Suppressor macrophage treated with lipopolysaccharide for 4 hours (primary cell): Measurements from ENCODE around the gene HDAC1.
"Not testable (repeated sequence)": the region's sequence is repeated elsewhere in the genome, so short reads cannot be mapped to it uniquely, and the experiment has no call there.

Experiments used
- DNase-seq: peaks from one replicate; pipeline ENCODE4 v3.0.0-alpha.2; 2020

The HDAC1 gene

DNA sequence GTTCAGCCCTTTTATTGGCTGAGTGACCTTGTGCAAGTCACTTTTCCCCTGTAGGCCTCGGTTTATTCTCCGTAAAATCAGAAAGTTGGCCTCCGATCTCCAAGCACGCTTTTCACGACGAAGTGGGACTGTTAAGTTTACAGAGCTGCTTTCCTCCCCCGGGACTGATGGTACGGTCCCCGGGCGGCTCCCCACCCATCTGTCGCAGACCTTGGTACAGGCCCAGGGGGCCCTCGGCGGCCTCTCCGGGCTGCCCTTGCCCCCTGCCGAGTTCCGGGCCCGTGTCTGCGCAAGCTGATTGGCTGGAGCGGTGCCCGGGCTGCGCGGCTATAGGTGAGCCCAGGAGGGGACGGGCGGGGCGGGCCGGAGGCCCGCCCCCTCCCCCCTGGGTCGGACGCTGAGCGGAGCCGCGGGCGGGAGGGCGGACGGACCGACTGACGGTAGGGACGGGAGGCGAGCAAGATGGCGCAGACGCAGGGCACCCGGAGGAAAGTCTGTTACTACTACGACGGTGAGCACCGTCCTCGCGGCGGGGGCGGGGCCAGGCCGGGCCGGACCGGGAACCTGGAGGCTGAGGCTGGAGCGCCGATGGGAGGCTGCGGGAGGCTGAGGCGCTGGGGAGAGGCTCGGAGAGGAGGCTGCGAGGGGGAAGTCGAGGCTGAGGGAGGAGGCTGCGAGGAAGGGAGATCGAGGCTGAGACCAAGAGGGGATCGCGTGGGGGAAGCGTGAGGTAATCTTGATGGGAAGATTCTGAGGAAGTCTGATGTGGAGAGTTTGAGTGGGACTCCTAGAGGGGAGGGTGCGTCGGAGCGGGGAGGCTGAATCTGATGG lies at the start of gene HDAC1:
TSS of gene HDAC1 (plus strand) at position 376 of the 831 bp plus-strand sequence. CDS start at position 463, 87 bp downstream.
- DNase-seq = peak; percentile 98

- peak; percentile 50 for DNase-seq
Measured at GRCh38 chr1:32242341-32242851, 49.5 kb upstream of the HDAC1 start.

- DNase-seq = no peak
Measured at GRCh38 chr1:32246888-32247273, 45.0 kb upstream of the HDAC1 start, which contains the start of gene FAM167B. FAM167B (plus strand) TSS chr1:32247222; CDS start chr1:32247422, 200 bp downstream.

GRCh38 chr1:32247452-32247851 lies 44.4 kb upstream of the HDAC1 start:
- DNase-seq = no peak

- DNase-seq = peak; percentile 85
Measured at GRCh38 chr1:32247983-32248889, 43.6 kb upstream of the HDAC1 start.

DNA sequence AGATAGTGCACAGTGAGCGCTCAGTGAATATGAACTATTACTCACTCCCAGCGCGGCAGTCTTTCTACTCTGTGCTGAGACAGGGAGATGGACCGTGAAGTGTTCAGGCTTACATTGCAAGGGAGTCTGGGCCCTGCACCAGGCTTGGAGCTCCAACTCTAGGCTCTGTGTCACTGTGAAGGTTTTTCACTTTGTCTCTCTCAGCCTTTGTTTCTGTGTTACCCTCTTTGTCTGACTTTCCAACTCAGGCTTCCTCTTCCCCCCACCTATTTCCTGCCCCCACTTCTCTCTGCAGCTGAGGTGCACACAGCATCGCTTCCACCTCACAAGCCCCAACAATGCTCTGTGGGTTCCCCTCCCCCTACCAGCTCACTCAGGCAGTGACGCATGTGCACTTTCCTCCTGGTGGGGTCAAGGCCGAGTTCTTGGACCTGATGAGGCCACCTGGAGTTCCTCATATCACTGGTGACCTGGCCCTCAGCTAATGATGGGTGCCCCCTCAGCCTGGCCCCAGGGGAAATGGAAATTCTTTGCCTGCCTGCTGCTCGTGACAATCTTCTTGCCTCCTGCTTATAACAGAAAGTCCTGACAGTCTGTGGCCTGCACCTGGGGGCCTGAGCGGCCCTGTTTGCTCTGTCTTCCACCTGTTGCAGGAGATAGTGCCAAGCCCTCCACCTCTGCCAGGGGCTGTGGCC lies 41.9 kb upstream of the HDAC1 start:
- no peak for DNase-seq

DNA sequence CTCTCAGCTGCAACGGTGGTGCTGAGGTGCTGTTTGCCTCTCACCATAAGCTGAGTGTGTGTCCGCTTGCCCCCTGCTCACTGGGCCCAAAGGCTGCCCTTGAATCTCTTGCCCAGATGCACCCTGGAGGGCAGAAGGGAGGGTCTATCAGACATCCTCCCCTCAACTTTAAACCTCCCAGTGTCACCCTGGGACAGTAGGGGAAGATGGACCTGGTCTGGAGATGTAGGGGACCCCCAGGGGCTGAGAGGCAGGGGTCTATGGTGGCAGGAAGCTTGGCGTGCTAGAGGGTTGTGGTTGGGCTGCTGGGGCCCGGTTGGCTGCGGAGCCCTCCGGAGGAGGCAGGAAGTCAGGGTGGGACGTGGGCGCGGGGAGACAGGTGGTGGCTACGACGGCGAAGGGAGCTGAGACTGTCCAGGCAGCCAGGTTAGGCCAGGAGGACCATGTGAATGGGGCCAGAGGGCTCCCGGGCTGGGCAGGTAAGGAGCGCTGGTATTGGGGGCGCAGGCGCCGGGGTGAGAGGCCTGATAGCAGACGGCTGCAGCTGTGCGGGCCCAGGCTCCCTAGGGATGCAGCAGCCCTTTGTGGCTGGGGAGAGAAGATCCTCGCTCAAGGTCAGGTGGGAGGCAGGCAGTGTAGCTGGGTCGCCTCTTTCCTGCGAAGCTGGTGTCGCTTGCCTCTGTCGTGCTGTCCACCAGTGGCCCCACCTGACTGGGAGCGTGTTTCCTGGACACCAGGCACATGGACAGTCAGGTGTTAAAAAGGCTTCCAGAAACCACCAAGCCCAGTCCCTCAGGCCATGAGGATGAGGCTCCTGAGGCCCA lies 40.8 kb upstream of the HDAC1 start, which contains the start of gene LCK:
TSS of gene LCK (plus strand) at position 373 of the 824 bp plus-strand sequence. CDS start 23,065 bp downstream, outside the sequence.
- no peak for DNase-seq

DNA sequence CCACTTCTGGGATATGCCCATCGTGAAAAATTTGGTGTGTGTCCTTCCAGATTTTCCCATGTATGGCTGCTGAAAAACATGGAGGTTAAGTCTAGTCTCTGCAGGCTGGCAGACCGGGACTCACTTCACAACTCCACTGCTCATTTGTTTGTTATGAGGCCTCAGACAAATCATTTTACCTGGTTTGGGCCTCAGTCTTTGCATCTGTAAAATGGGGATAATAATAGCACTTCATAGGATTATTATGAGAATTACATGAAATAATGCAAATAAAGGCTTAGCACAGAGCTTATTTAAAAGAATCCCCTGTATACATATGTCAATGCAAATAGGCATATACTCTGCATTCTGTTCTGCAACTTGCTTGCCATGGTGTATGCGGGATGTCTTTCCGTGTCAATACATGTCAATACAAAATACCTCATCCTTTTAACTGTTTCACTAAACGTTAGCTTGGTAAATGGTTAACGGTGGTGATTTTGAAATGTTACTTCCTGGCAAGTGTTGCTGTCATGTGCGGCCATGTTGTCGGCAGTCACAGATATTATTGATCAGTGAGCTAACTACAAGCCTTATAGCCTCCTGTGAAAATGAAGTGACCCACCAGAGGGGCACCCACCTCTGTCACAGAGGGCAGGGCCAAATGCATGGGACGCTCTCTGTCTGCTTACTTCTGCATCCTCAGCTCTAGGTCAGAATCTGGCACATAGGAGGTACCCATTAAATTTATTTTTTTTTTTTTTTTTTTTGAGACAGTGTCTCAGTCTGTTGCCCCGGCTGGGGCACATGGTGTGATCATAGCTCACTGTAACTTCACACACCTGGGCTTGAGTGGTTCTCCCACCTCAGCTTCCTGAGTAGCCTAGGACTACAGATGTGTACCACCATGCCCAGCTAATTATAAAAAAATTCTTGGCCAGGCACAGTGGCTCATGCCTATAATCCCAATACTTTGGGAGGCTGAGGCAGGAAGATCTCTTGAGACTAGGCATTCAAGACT lies 36.5 kb upstream of the HDAC1 start:
- no peak for DNase-seq

- no peak for DNase-seq
Measured at GRCh38 chr1:32256473-32257226, 35.2 kb upstream of the HDAC1 start.

DNA sequence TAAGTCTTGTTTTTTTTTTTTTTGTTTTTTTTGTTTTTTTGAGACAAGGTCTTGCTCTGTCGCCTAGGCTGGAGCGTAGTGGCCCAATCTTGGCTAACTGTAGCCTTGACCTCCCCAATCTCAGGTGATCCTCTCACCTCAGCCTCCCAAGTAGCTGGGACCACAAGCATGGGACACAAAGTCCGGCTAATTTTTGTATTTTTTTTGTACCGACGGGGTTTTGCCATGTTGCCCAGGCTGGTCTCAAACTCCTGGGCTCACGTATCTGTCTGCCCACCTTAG lies 34.7 kb upstream of the HDAC1 start:
- no peak for DNase-seq

- not testable (repeated sequence) for DNase-seq
Measured at GRCh38 chr1:32263236-32263593, 28.7 kb upstream of the HDAC1 start.

DNA sequence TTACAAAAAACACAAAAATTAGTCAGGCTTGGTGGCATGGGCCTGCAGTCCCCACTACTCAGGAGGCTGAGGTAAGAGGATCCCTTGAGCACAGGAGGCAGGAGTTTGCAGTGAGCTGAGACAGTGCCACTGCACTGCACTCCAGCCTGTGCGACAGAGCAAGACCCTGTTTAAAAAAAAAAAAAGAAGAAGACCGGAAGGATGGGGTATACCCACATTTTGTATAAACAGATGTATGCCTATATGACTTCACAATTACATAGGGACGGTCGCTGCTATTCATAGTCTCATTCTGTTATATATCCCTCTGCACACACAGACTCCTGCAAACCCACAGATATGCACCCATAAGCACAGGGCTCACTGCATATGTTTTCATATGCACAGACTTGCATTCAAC lies 28.1 kb upstream of the HDAC1 start:
- no peak for DNase-seq

- no peak for DNase-seq
Measured at GRCh38 chr1:32265846-32266245, 26.0 kb upstream of the HDAC1 start.

GRCh38 chr1:32266921-32267591 lies 24.8 kb upstream of the HDAC1 start:
- DNase-seq = no peak

- no peak for DNase-seq
Measured at GRCh38 chr1:32269744-32270143, 22.1 kb upstream of the HDAC1 start.

- DNase-seq = no peak
Measured at GRCh38 chr1:32272557-32273390, 19.1 kb upstream of the HDAC1 start.

DNA sequence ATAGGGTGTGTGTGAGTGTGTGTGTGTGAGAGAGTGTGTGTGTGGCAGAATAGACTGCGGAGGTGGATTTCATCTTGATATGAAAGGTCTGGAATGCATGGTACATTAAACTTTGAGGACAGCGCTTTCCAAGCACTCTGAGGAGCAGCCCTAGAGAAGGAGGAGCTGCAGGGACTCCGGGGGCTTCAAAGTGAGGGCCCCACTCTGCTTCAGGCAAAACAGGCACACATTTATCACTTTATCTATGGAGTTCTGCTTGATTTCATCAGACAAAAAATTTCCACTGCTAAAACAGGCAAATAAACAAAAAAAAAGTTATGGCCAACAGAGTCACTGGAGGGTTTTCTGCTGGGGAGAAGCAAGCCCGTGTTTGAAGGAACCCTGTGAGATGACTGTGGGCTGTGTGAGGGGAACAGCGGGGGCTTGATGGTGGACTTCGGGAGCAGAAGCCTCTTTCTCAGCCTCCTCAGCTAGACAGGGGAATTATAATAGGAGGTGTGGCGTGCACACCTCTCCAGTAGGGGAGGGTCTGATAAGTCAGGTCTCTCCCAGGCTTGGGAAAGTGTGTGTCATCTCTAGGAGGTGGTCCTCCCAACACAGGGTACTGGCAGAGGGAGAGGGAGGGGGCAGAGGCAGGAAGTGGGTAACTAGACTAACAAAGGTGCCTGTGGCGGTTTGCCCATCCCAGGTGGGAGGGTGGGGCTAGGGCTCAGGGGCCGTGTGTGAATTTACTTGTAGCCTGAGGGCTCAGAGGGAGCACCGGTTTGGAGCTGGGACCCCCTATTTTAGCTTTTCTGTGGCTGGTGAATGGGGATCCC lies 18.3 kb upstream of the HDAC1 start:
- DNase-seq = no peak
